ENCODE data around the gene ZSWIM7. TPM values are rescaled to one million over a fixed set of nuclear protein-coding genes. Genes with fewer than 3 reads are reported as not detected.

Gene ZSWIM7
- total RNA-seq, 1 experiment from 2014 or later = 37.8 TPM

- Histone ChIP-seq H3K9me3 (ENCODE audit: control insufficient read depth, low read depth, low read length) (no peaks in the 10 kb centered on the region), H2BK5ac (ENCODE audit: insufficient read length, low read length) (no peak overlapping the region), H4K20me1 (ENCODE audit: control insufficient read depth, insufficient read depth, insufficient read length) (no peaks in the 10 kb centered on the region), H2BK20ac (ENCODE audit: low read depth, low read length, poor library complexity, severe bottlenecking) (no peak overlapping the region), H4K91ac (ENCODE audit: insufficient read length, low read depth, low read length) (no peak overlapping the region), H3K23me2 (ENCODE audit: insufficient read length, low read depth, low read length, poor library complexity, severe bottlenecking) (no peaks in the 10 kb centered on the region), H3K79me2 (ENCODE audit: insufficient read depth, low read length) (no peaks in the 10 kb centered on the region), H3K4me1 (ENCODE audit: insufficient read depth, low read length) (peaks cover 5% of the 10 kb centered on the region; the same call in 1 of the 2 replicates), H3K23ac (ENCODE audit: insufficient read length, low read depth, low read length) (no peak overlapping the region), H3K4ac (ENCODE audit: low read depth, low read length) (no peak overlapping the region), H3T11ph (ENCODE audit: low read length) (no peak overlapping the region), H3K79me1 (ENCODE audit: insufficient read depth, low read depth, low read length, poor library complexity, severe bottlenecking) (no peaks in the 10 kb centered on the region), H3K27me3 (ENCODE audit: insufficient read depth, low read length) (no peaks in the 10 kb centered on the region), H3K27ac (ENCODE audit: insufficient read length, low read depth, low read length) (no peak overlapping the region), H3K14ac (ENCODE audit: insufficient read depth, low read length) (no peak overlapping the region), H2BK12ac (ENCODE audit: insufficient read length, low read depth, low read length) (no peak overlapping the region), H2BK120ac (ENCODE audit: low read depth, low read length, poor library complexity, severe bottlenecking) (no peak overlapping the region), H2AK5ac (ENCODE audit: insufficient read length, low read length) (no peak overlapping the region), H2AFZ (ENCODE audit: low read length) (no peak overlapping the region), H3K9ac (ENCODE audit: extremely low read depth, insufficient read length, low read length) (no peak overlapping the region), H4K5ac (ENCODE audit: insufficient read length, low read depth, low read length) (no peak overlapping the region), H3K4me2 (ENCODE audit: insufficient read depth, insufficient read length, low read length) (no peak overlapping the region), H4K8ac (replicated peaks; ENCODE audit: insufficient read length, low read depth, low read length) (no peak overlapping the region), H2BK15ac (ENCODE audit: low read depth, low read length) (no peak overlapping the region), H3K18ac (ENCODE audit: insufficient read length, low read depth, low read length) (no peak overlapping the region), H3K56ac (ENCODE audit: insufficient read length, low read depth, low read length) (no peak overlapping the region)
- no peak for DNase-seq
- WGBS (ENCODE audit: extremely low coverage, insufficient read length, low lambda C conversion rate) = no CpG with 5 or more reads among the region's 14 CpGs
- Mint-ChIP-seq H3K27ac (no peak overlapping the region; a peak in 1 of 7 replicates), H3K4me1 (peaks cover 12% of the 10 kb centered on the region in 2 experiments), H3K36me3 (ENCODE audit: insufficient read depth in 1 of 3, low read depth in 3 of 3) (peaks cover 25 to 60% (median 48%) of the 10 kb centered on the region in 3 experiments), H3K27me3 (ENCODE audit: low read depth) (peaks cover 2% of the 10 kb centered on the region), H3K4me3 (no peak overlapping the region), H3K9me3 (no peaks in the 10 kb centered on the region)
- no peak for TF ChIP-seq CTCF (conservative IDR thresholded peaks at IDR 0.05)
Measured at GRCh38 chr17:16048811-16049449, 49.4 kb upstream of the ZSWIM7 start.
